Amniotic epithelial cell (primary cell): ENCODE results near the gene PARL.
A peak's percentile ranks its signal among the peaks of the same experiment; 100 is the strongest.

Source experiments
- DNase-seq: peaks from one replicate; pipeline ENCODE4 v3.0.0-alpha.2; 2010; ENCODE audit warnings: low read depth

Gene PARL

DNA sequence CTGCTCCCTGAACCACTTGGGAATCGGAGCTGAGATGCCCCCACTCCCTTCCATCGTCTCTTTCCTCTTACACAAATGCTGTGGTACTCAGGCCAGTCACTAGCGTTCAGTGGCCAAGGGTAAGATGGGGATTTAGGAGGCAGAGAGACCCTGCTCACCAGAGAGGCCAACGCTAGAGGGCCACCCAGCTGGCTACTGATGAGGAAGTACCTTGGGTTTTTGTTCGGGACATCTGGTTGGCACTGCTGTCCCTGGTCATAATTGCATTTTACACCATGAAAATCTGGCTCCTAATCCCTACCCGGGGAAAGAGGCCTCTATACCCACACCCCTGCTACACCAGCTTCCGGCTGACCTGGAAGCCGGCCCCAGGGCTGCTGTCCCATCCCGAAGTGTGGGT is 67.0 kb downstream of the PARL start:
- DNase-seq = no peak

DNA sequence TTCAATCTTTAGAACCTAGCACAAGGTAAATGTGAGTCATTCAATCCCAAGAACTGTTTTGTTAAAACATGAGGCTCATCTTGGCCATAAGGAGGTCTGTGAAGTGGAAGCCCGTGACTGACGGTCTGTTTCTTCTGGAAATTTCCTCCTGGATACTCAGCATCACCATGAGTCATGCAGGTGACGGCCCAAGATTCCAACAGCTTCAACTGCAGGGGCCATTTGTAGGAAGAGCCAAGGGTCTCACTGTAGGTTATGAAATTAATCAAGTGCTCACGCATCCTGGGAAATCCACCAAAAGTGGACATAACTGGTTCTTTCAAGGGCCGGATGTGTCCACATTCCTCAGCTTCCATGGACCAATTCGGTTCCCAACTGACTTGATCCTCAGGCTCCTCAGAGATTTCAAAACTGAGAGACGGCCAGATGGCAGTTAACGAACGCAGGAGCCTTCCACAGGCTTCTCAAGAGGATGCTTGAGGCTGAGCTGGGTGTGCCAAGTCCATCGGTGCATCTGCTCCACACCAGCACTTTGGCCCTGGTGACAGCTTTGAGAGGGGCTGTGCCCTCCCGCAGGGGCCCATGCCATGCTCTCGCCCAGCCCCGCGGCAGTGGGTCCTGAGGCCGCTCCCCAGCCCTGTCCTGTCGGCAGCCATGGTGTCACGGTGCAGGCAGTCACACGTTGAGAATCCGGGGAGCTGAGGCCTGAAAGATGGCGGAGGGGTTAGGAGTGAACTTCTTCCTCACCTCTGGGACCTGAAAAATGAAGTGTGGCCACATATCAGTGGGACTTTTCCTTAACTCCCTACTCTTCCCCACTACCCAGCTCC is 67.8 kb downstream of the PARL start:
- no peak for DNase-seq

DNA sequence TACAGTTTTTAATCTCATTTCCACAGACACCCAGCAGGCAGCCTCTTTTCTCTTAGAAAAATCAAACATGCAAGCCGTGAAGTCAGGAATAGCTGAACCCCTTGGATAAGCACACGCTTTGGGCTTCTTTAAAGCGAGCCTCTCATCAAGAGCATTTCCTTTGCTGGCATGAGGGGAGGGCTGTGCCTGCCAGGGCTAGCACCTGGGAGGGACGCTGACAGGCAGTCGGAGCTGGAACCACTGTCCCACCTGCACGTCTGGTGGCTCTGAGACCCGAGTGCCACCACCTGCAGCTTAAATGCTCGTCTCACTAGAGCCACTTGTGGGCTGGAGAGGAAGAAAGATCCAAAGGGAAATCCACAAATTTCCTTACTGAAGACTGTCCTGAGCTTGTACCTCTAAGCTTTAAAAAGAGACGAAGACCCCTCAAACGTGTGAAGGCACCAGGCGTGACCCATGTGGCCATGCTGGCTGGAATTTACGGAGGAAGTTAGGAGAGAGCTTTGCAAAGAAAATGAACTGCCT is 68.7 kb downstream of the PARL start:
- no peak for DNase-seq

DNA sequence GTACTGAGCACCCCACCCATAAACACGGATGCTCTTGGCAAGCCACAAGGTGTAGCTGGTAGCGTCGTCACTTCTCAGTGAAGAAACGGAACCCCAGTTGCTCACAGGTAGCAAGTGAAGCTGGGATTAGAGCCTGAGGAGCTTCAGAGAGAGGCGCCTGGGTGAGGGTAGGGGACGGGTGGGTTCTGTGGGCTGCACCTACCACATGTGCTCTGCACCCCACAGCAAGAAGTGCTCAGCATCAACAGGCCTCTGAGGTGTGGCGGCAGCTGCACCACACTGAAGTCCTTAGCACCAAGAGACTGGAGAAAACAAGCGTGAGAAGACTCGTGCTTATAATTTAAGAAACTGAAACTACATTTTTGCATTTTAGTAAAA is 69.1 kb downstream of the PARL start:
- no peak for DNase-seq

DNA sequence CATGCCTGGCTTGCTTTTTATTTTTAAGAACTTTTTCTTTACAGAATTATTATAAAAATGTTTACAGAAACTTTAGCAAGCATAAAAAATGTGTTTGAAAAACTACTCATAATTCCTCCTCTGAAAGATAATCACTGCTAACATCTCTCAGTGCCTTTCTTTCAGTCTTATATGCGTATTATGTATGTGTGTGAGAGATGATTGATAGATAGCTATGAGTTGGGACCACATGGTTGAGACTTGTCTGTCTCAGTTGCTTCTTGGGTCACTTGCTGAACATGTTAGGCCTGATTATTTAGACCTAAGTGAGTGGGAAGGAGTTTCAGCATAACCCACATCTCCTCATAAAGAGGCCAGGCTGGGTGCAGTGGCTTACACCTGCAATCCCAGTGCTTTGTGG is 70.4 kb downstream of the PARL start:
- DNase-seq = no peak

DNA sequence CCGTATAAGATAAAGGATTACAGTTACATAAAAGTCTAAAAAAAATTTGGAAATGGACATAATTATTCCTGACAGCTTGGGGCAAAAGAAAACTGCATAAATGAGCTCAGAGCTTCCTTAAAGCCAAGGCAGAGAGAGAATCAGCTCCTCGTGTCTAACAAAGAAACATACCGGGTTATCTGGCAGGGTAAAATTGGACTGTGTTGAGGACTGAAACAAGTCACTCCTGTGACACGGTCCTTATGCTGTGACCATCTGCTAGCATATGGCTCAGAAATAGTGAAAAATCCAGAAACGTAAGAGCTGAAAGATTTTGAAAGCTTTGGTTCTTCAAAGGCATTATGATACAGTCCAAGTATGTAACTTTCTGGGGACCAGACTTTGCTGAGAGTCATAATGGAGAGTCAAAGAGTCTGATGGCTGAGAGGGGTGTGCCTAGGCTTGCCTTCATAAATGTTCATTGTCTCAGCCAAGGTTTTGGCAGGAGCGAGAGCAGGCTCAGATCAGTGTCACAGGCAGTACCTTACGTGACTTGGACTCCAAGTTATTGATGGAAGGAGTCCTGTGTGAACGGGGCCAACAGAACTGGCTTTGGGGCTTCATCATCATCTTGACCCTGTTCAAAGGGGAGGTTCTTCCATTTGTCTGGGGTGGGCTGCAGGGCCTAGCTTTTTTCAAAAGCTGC is 71.8 kb downstream of the PARL start:
- no peak for DNase-seq

DNA sequence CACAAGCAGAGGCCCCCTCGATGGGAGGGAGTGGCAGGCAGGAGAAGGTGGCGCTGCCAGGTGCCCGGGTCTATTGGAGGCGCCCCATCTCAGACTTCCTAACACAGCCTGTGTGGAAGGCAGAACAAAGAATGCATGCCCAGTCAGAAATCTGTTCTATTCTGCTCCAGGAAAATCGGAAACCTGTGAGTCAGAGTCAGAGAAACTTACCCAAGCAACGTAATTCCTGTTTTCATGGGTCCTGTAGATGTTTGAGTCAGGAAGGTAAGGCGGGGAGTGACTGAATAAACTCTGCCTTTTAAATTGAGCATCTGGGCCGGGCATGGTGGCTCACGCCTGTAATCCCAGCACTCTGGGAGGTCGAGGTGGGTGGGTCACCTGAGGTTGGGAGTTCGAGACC is 73.0 kb downstream of the PARL start:
- DNase-seq = no peak

DNA sequence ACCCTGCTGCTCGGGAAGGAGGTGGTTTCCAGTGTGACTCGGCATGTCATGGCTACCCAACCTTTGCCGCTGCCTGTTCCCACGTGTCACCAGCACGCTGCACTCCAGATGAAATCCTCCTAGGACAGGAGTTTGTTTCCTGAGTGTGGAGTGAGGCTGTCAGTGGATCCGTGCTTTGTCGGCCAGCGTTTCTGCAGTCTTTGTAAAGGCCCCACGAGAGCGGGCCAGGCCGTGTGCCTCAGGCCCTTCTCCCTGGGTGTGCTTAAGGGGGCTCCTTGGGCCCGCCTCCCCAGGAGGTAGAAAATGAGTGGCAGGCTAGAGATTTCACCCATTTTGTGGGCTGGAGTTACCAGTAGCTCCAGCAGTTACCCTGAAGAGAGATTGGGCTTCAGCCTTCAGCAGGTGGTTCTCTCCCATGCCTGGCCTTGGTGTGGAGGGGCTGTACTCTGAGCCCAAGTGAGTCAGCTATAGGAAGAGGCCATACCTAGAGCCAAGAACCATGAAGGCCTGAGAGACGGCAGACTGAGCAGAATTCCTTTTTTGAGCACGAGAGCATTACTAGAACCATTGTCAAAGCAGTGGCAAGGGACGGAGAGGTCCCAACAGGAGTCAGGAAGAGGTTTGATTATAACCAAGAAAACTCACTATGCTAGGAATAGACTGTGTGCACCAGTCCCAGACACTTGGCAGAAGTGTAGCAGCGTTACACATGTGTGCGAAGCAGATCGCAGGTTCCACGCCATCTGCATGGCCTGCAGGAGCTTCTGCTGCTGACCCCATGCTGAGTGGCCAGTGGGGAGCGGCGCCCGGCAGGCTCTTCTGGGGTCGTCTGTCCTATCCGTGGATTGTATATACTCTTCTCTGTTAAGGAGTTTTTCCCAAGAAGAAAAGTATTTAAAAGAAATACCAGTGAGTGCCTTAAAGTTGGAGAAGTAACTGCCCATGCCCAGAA is 73.8 kb downstream of the PARL start:
- no peak for DNase-seq

DNA sequence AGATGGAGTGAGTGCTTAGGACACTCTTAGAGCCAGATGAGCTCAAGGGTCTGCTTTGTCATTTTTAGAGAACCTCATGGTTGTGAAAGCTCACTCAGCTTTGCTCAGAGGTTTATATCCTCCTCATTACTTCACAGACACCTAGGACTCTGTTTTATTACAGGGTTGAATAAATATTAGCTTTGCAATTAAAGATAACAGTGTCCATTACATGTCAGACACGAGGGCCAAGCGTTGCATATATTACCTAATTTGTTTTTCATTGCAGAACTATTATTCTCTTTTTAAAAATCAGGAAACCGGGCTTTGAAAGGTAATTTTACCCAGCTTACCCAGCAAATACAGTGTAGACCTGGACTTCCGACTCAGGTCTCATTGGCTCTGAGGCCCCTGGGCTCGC is 75.4 kb downstream of the PARL start:
- DNase-seq = no peak

DNA sequence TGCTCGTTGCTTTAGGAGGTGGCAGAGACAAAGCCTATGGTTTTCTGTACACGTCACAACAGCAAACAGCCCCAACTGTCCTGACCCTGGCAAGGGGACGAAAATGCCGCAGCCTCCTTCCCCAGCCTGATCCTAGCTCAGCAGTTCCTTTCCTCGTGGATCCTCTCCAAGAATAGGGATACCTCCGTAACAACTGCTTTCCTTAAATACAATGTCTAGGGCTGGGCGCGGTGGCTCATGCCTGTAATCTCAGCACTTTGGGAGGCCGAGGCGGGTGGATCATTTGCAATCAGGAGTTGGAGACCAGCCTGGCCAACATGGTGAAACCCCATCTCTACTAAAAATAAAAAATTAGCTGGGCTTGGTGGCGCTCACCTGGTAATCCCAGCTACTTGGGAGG is 76.3 kb downstream of the PARL start:
- DNase-seq = no peak

DNA sequence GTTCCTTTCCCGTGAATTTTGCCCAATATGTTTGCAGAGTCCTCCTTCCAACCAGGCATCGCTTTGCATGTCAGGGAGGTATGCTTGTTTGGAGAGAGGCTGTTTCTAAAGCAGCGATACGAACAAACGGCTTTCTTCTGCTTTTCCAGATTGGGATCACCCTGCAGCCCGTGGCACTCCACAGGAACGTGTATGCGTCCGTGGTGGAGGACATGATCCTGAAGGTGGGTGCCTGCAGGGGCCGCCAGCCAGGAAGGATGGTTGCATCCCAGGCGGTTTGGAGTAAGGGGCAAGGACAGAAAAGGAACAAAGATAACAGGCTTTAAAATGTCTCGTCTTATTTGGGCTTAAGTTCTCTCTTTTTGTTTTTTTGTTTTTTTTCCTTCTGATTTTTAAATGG is 76.8 kb downstream of the PARL start:
- DNase-seq = no peak

DNA sequence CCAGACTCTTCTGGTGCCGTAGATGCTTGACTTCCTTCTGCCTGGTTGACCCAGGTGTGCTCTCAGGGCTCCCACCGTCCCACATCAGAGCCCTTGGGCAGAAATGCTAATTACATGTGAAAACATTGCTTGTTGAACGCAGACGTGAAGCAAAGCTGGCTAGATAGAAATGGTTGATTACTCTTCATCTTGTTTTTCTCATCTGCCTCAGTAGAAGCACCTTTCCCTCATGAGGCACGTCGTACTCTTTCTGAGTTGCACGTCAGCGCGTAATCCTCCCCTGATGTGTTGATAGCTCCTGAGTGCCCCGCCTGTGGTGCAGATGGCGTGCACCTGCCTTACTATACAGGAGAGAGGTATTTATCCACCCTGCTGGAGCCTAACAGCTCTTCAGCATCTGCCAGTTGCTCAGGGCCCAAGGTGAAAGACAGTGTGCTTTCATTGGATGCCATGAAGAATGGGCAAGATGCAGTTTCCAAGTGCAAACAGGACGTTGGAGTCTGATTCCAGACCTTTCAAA is 77.4 kb downstream of the PARL start:
- no peak for DNase-seq

DNA sequence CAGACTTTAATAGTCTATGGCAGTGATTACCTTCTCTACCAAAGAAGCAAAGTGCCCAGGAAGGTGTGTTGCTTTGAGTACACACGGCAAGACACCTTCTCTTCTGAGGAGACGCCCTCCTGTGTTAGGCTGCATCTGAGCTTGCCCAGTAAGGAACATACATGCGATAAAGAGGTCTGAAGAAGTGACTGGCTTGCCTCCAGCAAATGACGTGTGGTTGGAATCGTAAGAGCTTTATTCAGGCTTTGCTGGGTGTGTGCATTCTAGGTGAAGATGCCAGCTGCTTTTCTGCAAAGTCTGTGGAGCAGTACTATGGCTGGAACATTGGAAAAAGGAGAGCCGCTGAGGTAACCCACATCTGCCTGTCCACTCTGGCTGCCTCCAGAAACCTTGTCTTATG is 81.7 kb downstream of the PARL start:
- peak; percentile 42 for DNase-seq

DNA sequence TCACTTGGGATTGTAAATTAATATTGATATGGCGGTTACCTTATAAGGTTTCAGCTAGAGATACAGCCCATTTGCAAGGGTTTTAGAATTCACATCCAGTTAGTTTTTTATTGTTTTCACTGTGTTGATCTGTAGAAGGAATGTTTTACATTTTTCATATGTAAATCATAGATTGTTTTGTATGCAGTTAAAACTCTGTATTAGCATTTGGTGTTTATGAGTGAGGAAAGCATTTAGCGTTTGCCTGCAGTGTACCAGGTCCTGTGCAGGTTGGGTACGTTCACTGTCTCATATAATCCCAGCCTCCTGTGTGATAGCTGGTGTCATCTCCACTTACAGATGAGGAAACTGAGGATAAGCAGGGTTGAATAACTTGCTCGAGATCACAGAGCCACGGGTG is 83.1 kb downstream of the PARL start:
- DNase-seq = no peak

DNA sequence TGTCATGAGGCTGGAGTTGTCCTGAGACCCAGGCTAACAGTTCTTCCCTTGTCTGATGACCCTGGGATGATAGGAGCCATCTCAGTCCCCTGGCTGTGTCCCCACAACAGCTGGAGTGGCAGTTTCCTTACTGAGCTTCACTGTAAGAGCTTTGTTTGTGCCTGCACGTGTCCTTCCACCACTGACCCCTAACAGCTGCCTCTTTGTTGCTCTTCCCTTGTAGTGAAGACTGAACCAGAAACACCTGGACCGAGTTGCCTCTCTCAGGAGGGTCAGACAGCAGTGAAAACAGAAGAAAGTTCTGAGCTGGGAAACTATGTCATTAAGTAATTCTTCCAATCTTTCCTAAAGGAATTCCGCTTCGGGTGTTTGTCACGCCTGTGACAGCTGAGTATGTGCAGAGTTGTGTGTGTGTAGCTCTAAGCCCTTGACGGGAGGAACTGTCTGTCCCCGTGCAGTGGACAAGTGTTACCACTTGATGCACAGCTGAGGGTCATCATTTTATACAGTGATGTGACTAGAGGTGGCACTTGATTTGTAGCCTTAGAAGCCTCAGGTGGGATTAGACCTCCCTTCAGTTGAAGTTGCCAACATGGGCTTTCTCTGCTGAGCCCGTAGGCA is 84.3 kb downstream of the PARL start:
- no peak for DNase-seq

DNA sequence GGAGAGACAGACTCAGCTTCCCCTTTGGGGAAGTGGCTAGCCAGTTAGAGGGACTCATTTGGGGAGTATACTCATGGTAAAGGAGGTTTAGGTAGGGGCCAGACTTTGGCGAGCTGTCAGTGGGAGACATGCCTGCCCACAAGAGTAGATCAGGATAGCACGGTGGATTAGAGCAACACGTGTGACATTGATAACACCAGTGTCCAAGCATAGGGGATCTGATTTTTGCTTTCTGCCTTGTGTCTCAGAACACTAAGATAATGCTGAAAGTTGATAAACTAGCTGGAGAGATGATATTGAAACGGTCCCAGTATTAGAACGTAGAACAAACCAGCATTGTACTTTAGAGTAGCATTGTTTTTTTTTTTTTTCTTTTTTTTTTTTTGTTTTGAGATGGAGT is 85.2 kb downstream of the PARL start:
- no peak for DNase-seq

DNA sequence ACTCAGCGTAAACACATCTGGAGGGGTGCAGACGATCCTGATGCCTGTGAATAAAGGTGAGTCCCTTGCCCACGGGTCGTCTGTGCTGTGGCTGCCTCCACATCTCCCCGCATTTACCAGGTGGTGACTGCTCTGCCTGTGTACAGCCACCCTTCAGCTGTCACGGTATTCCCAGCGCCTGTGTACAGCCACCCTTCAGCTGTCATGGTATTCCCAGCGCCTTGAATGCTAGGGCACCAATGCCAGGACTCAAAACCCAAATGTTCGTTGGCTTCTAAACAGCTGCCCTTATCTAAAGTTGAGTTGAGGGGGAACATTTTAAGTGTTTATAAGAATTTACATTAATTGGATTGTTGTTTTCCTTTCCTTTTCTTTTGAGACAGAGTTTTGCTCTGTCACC is 86.7 kb downstream of the PARL start:
- DNase-seq = no peak

DNA sequence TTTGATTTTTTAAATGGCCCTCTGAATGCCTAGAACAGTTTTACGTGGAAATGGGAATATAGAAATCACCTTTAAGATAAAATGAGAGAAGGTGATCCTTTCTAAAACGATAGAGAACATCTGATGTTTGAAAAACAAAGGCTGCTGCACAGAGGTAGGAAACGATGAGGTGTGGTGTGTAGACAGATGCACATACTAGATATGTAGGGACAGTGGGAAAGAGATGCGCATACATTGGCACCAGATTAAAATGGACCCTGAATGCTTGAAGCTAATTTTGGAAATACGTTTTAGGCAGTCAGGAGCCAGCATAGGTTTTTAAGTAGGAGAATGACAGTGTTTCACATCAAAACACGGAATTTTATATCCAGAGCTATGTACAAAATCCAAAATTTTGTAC is 88.3 kb downstream of the PARL start:
- no peak for DNase-seq

DNA sequence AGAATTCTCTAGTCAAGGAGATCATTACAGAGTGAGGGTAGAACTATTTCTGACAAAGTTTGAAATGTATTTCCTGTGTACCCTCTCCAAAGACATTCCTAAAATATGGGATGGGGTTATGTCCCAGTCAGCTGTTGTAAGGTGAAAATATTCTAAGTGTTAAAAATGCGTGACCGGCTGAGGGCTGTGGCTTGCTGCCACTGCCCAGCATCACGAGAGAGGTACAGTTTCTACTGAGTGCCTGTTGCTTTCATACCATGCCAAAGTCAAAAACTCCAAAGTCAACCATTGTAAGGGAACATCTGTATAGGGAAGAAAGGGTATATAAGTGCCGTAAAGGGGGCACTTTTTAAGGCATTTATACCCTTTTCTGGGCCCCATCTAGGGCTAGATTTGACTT is 90.2 kb downstream of the PARL start:
- no peak for DNase-seq

DNA sequence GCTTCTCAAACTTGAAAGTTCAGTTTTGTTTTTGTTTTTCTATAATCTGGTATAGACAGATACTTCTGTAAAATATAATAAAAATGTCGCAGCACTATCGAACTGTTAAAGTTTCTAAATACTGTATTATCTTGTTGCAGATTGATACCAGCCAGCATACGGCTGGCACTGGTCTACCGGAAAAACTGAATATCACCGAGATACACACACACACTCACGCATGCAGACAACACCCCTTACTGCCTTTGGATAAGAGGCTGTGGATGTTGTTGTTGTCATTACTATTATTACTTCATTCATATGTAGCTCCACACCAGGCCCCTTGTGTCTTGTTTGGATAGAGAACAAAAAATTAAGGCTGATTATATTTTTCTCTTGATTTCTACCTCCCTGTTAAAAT is 91.7 kb downstream of the PARL start:
- no peak for DNase-seq

DNA sequence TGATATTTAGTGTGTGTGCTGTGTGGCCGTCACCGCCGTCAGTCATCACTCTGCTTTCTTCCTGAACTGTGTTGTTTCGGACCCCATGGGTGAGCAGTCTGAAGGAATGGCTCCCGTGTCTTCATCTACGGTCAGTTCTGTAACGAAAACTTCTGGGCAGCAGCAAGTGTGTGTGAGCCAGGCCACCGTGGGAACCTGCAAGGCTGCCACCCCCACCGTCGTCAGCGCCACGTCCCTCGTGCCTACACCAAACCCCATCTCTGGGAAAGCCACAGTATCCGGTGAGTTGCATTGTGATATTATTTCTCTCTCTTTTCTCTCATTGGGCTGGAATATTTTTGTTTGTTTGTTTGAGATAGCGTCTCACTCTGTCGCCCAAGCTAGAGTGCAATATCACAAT is 94.0 kb downstream of the PARL start:
- DNase-seq = no peak

DNA sequence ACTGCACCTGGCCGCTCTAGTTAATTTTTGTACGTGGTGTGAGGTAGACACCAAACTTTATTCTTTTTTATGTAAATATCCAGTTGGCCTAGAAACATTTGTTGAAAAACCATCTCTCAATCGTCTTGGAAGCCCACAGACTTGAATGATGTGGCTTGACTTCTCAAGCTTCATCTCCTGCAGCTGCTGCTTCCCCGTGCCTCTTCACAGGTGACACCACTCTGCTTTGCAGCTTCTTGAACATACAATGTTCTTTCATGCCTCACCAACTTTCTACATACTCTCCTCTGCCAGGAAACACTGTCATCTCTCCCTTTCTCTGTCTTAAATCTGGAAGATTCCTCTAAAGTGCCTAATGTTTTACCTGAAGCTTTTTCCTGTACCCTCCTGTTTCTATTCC is 94.9 kb downstream of the PARL start:
- DNase-seq = no peak
